Liver (tissue), 9 donors: ENCODE data around the gene TTYH1. TPM values are rescaled to one million over a fixed set of nuclear protein-coding genes. Genes with fewer than 3 reads are reported as not detected.

Experiments used
- DNase-seq: peaks from one replicate; pipeline ENCODE4 v3.0.0-alpha.2; 2017; ENCODE audit warnings: low spot score
- H3K27ac ChIP-seq, 2 donors: one replicate each; pipeline ENCODE4 v1.7.0; 2013; ENCODE audit warnings: inconsistent platforms in 2 of 2, low read length in 2 of 2, control low read depth in 1 of 2, low read depth in 1 of 2, mild to moderate bottlenecking in 1 of 2
- H3K27me3 ChIP-seq, 4 donors: one replicate each; pipeline versions ENCODE4 v1.6.1 to v1.7.0; 2013; ENCODE audit warnings: low read length in 3 of 4, inconsistent platforms in 1 of 4, mild to moderate bottlenecking in 1 of 4, moderate library complexity in 1 of 4; ENCODE audit not compliant: control insufficient read depth in 4 of 4, insufficient read depth in 4 of 4
- H3K36me3 ChIP-seq, 4 donors: one replicate each; pipeline versions ENCODE4 v1.6.1 to v1.7.0; 2013; ENCODE audit warnings: low read length in 3 of 4, mild to moderate bottlenecking in 3 of 4, low read depth in 1 of 4, moderate library complexity in 1 of 4; ENCODE audit not compliant: control insufficient read depth in 4 of 4, insufficient read depth in 3 of 4
- H3K4me1 ChIP-seq, 4 donors: one replicate each; pipeline versions ENCODE4 v1.6.1 to v1.7.0; 2013; ENCODE audit warnings: low read length in 3 of 4, mild to moderate bottlenecking in 3 of 4, moderate library complexity in 1 of 4; ENCODE audit not compliant: control insufficient read depth in 4 of 4, insufficient read depth in 4 of 4
- H3K4me3 ChIP-seq, 3 donors: one replicate each; pipeline versions ENCODE4 v1.6.1 to v1.7.0; 2013; ENCODE audit warnings: low read length in 3 of 3, control low read depth in 1 of 3, low read depth in 1 of 3, mild to moderate bottlenecking in 1 of 3
- H3K9ac ChIP-seq, 2 donors: one replicate each; pipeline ENCODE4 v1.7.0; 2013; ENCODE audit warnings: low read length in 2 of 2, mild to moderate bottlenecking in 2 of 2, moderate library complexity in 2 of 2, control low read depth in 1 of 2, low read depth in 1 of 2
- H3K9me3 ChIP-seq, 4 donors: one replicate each; pipeline versions ENCODE4 v1.6.1 to v1.7.0; 2013; ENCODE audit warnings: low read length in 3 of 4; ENCODE audit not compliant: control insufficient read depth in 4 of 4
- ATF3 ChIP-seq: IDR thresholded peaks from 2 replicates; pipeline ENCODE4 v1.6.1; 2016; ENCODE audit warnings: antibody characterized with exemption
- CTCF ChIP-seq: fragments of 150-350 bp; IDR thresholded peaks from 2 replicates; pipeline ENCODE4 v1.5.1; 2017; ENCODE audit warnings: improper control_type of control experiment, low read depth, low read length; ENCODE audit not compliant: missing input control
- EGR1 ChIP-seq, 2 donors: IDR thresholded peaks; 2 replicates each; pipeline ENCODE4 v1.6.1; 2016 to 2018; ENCODE audit warnings: antibody characterized with exemption in 2 of 2, low read depth in 2 of 2
- FOXA1 ChIP-seq: IDR thresholded peaks from 2 replicates; pipeline ENCODE4 v1.6.1; 2016; ENCODE audit warnings: antibody characterized with exemption
- FOXA2 ChIP-seq: IDR thresholded peaks from 2 replicates; pipeline ENCODE4 v1.6.1; 2016; ENCODE audit warnings: antibody characterized with exemption
- GABPA ChIP-seq, 2 donors: IDR thresholded peaks in 1 of 2; conservative IDR thresholded peaks in 1 of 2; 2 replicates each; pipeline ENCODE4 v1.6.1; 2016; ENCODE audit warnings: antibody characterized with exemption in 2 of 2, mild to moderate bottlenecking in 1 of 2, moderate library complexity in 1 of 2
- HNF4A ChIP-seq, 2 donors: conservative IDR thresholded peaks; 2 replicates each; pipeline ENCODE4 v1.6.1; 2016; ENCODE audit warnings: antibody characterized with exemption in 2 of 2, mild to moderate bottlenecking in 2 of 2
- HNF4G ChIP-seq: IDR thresholded peaks from 2 replicates; pipeline ENCODE4 v1.6.1; 2016; ENCODE audit warnings: antibody characterized with exemption
- MAX ChIP-seq: IDR thresholded peaks from 2 replicates; pipeline ENCODE4 v1.6.1; 2016; ENCODE audit warnings: antibody characterized with exemption
- NR2F2 ChIP-seq: IDR thresholded peaks from 2 replicates; pipeline ENCODE4 v1.6.1; 2016; ENCODE audit warnings: antibody characterized with exemption
- RAD21 ChIP-seq, 2 donors: IDR thresholded peaks; 2 replicates each; pipeline ENCODE4 v1.6.1; 2016; ENCODE audit warnings: antibody characterized with exemption in 2 of 2, mild to moderate bottlenecking in 2 of 2
- REST ChIP-seq: IDR thresholded peaks from 2 replicates; pipeline ENCODE4 v1.6.1; 2016; ENCODE audit warnings: antibody characterized with exemption, mild to moderate bottlenecking
- RXRA ChIP-seq, 2 donors: IDR thresholded peaks; 2 replicates each; pipeline ENCODE4 v1.6.1; 2017 to 2018; ENCODE audit warnings: antibody characterized with exemption in 2 of 2, mild to moderate bottlenecking in 1 of 2
- SP1 ChIP-seq: IDR thresholded peaks from 2 replicates; pipeline ENCODE4 v1.6.1; 2018; ENCODE audit warnings: antibody characterized with exemption, mild to moderate bottlenecking
- TAF1 ChIP-seq: conservative IDR thresholded peaks from 2 replicates; pipeline ENCODE4 v1.6.1; 2016; ENCODE audit warnings: antibody characterized with exemption, mild to moderate bottlenecking
- ZBTB33 ChIP-seq: IDR thresholded peaks from 2 replicates; pipeline ENCODE4 v1.6.1; 2016; ENCODE audit warnings: antibody characterized with exemption
- WGBS: extraction: QIAGEN DNeasy Blood & Tissue Kit; methylation state at CpG from one replicate; pipeline ENCODE4 v1.1.7; 2013; 5-methylcytosine and 5-hydroxymethylcytosine counted together
- polyA plus RNA-seq, 2 donors: library from polyadenylated mRNA; stranded (reverse) in 1 of 2; unstranded in 1 of 2; fragments of 200-250 nt in 1 of 2; fragments of >200 nt in 1 of 2; fragmentation: Nextera tagmentation in 1 of 2; extraction: Ambion mirVana in 1 of 2; gene quantifications; one replicate each; pipeline versions ENCODE4 v1.2.1 to v1.2.3, GENCODE V29; 2013 to 2015
- total RNA-seq, 2 donors: library from RNA; depleted of rRNA; stranded (reverse); fragments of >200 nt; gene quantifications; one replicate each; pipeline ENCODE4 v1.2.3, GENCODE V29; 2014
- donor health status: healthy.
- donor health status: healthy.
- donor health status: healthy.
- donor health status: healthy.
- donor health status: healthy.

TTYH1 gene
- total and polyA plus RNA-seq, 4 donors: 0.28 to 1.1 (median 0.61) TPM

GRCh38 chr19:54366811-54367210 is 48.5 kb upstream of the TTYH1 start:
- no peak for TF ChIP-seq MAX
- TF ChIP-seq FOXA1: no peak
- no peak for TF ChIP-seq REST
- no peak for TF ChIP-seq HNF4A (conservative IDR thresholded peaks at IDR 0.05)
- no peak for TF ChIP-seq TAF1
- no peak for TF ChIP-seq FOXA2
- TF ChIP-seq HNF4G: no peak
- TF ChIP-seq SP1: no peak
- TF ChIP-seq GABPA (IDR thresholded peaks at IDR 0.05 in 1 of 2, conservative IDR thresholded peaks at IDR 0.05 in 1 of 2): no peak
- DNase-seq: no peak
- Histone ChIP-seq H3K9me3 (peaks cover 0 to 3% (median 0%) of the 10 kb centered on the region in 4 donors), H3K9ac (no peak overlapping the region), H3K4me1 (no peaks in the 10 kb centered on the region), H3K27ac (no peak overlapping the region), H3K36me3 (no peaks in the 10 kb centered on the region), H3K4me3 (no peak overlapping the region), H3K27me3 (peaks cover 0 to 2% (median 0%) of the 10 kb centered on the region in 4 donors)
- WGBS: 52% methylated on average over 6 of the region's 6 CpGs

GRCh38 chr19:54369082-54369687 is 46.1 kb upstream of the TTYH1 start:
- 42% methylated on average over 8 of the region's 8 CpGs for WGBS

More at GRCh38 chr19:54369082-54369687, 46.1 kb upstream of the TTYH1 start:
- peak overlapping the region in 1 of 2 donors; percentile 42 for H3K27ac ChIP-seq
- no peaks in the 10 kb centered on the region for H3K36me3 ChIP-seq
- H3K9me3 ChIP-seq: no peaks in the 10 kb centered on the region
- no peak overlapping the region for H3K4me3 ChIP-seq
- TF ChIP-seq CTCF: no peak
- no peak for TF ChIP-seq NR2F2
- TF ChIP-seq MAX: no peak
- TF ChIP-seq EGR1 (IDR thresholded peaks at IDR 0.05; ENCODE audit: low read depth in 2 of 2): no peak
- TF ChIP-seq RXRA (IDR thresholded peaks at IDR 0.05): no peak
- no peak for TF ChIP-seq GABPA (IDR thresholded peaks at IDR 0.05 in 1 of 2, conservative IDR thresholded peaks at IDR 0.05 in 1 of 2)
- no peak for TF ChIP-seq FOXA1
- TF ChIP-seq ATF3: no peak
- TF ChIP-seq RAD21 (IDR thresholded peaks at IDR 0.05): no peak
- TF ChIP-seq TAF1: no peak
- no peak for TF ChIP-seq FOXA2
- no peak for TF ChIP-seq ZBTB33
- no peak for TF ChIP-seq REST
- no peak for TF ChIP-seq HNF4A (conservative IDR thresholded peaks at IDR 0.05)
- no peak for DNase-seq
- peaks cover 0 to 2% (median 0%) of the 10 kb centered on the region in 4 donors for H3K27me3 ChIP-seq
- H3K9ac ChIP-seq: no peak overlapping the region
- no peaks in the 10 kb centered on the region for H3K4me1 ChIP-seq
